H54 (cell line): Measurements from ENCODE around the gene CA6.
"Not testable (repeated sequence)": the region's sequence is repeated elsewhere in the genome, so short reads cannot be mapped to it uniquely, and the experiment has no call there.

Experiments used
- DNase-seq: peaks from one replicate; pipeline ENCODE4 v3.0.0; 2011; ENCODE audit warnings: low spot score, mixed read lengths; ENCODE audit not compliant: insufficient read length
- FAIRE-seq: peaks from 3 replicates; lab custom pipeline; 2011; peaks lifted over from hg19 to GRCh38; lab: Jason Lieb, UNC
- POLR2A ChIP-seq: IDR thresholded peaks from 2 replicates; pipeline ENCODE4 v1.6.1; 2011; ENCODE audit warnings: low read depth, mild to moderate bottlenecking, low read length

CA6 gene

DNA sequence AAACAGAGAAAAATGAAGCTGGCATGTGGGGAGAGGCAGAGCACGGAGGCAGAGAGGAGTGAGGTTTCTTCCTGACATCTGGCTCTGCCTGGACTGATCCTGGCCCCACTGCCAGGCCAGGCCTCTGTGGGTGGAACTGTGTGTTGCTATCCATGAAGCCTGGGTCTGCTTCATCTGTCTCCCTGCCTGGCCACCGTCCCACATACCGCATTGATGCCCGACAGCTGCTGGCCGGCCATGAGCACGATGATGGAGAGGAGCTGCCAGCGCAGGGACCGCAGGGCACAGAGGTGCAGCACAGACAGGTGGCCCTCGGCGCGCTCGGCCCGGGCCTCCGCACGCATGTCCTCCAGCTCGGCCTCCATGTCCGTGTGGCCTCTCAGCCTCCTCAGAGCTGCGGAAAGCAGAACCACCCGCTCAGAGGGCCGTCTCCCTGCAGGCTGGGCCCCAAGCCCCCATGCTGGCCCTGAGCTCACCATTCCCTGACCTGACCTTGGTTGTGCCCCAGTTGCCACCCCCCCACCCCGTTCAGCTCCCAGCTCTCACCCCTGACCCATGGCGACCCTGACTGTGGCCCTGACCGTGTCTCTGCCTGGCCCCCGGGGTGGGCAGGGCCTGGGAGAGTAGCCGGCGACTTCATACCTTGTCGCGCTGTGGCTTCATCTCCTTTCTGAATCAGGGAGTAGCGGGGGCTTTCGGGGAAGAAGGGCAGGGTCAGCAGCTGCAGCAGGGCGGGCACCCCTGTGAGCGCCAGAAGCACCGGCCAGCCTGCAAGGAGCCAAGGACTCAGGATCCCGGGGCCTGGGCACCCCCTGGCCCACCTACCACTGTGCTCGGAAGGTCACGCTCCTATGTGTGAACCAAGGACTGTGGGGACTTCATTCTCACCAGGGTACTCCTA lies 69.1 kb downstream of the CA6 start:
- TF ChIP-seq POLR2A: no peak
- FAIRE-seq: no peak

DNA sequence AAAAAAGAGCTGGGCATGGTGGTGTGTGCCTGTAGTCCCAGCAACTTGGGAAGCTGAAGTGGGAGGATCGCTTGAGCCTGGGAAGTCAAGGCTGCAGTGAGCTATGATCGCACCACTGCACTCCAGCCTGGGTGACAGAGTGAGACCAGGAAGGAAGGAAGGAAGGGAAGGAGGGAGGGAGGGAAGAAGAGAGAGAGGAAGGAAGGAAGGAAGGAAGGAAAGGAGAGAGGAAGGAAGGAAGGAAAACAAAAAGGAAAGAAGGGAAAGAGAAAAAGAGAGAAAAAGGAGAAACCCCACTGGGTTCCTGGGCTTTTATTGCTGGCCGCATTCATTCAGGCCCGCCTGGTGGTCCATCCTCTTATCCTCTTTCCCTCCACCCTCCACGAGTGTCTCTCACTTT lies 70.8 kb downstream of the CA6 start:
- FAIRE-seq (no peak), DNase-seq (no peak)
- no peak for TF ChIP-seq POLR2A

More for the DNA sequence above, 69.1 kb downstream of the CA6 start:
- no peak for DNase-seq

DNA sequence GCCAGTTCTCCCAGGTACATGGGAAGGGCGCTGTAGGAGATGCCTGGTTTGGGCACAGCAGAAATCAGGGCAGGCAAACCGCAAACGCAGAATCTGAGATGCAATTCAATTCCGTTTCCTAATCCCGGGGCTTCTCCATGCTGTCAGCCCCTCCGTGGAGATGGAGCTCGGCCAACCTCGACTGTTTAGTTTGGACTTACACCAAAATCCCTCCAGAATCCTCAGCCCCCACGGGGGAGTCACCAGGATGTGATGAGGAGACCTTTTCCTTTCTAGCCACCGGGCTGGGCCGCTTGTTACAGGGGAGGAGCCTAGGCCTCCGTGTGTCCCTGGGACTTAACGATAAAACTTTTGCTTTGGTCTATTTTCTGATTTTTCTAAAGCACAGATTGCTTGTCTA lies 72.7 kb downstream of the CA6 start:
- DNase-seq (no peak), FAIRE-seq (no peak)
- TF ChIP-seq POLR2A: no peak

DNA sequence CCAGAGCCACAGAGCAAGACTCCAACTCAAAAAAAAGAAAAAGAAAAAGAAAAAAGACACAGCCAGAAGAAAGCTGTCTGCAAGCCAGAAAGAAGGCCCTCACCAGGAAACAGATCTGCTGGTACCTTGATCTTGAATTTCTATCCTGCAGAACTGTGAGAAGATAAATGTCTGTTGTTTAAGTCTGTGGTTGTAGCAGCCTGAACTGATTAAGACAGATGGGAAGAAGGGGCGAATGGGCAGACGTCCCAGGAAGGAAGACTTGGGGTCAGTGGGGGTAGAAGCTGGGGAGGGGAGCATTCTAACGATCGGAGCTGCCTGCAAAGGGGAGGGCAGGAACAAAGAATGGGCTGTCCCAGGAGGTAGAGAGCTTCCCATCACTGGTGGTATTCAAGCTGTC lies 74.2 kb downstream of the CA6 start:
- no peak for TF ChIP-seq POLR2A
- DNase-seq (no peak), FAIRE-seq (no peak)

DNA sequence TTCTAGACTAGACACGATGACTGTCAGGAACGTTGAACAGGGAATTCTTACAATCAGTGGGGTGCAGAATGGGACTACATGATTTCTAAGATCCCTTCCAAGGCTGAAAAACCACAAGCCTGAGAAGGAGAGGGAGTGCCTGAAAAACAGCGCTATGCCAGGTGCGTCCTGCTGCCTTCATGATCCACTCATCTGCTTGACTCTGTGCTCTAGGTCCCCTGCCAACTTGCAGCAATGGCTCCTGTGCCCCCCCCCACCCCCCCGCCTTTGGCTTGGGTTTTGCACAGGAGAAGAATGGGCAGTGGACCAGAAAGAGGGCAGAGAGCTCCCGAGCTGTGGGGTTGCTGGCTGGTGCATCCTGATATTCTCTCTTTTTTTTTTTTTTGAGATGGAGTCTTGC lies 74.6 kb downstream of the CA6 start:
- FAIRE-seq: no peak
- DNase-seq: no peak
- TF ChIP-seq POLR2A: no peak

DNA sequence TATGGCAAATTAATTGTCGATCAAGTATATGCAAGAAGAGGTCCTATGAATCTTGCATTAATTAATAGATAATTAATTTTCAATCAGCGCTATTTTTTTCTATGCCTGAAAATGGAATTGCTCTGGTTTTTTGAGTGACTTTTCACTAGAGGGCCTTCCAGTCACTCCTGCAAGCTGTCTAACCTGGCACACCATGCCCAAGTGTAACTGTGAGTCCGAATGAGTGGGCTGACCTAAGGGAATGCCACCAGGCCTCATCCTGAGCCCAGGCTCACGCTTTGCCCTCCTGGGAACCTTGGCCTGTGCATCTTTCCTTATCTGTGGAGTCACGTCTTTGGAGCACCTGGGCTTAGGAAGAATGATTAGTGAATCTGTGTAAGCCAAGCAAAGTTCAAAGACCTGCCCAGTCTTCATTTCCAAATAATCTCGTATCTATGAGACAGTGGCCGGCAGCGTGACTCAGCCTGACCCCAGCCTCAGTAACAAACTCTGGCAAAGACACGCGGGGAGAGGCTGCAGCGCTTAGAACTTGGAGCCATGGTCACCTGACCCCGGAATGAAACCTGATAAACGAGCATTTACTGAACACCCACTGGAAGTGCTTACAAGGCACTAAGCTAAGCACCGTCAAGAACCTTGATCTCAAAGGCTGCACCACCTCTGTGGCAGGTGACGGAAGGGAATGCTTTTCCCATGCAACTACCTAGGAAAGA lies 76.5 kb downstream of the CA6 start:
- not testable (repeated sequence) for DNase-seq, FAIRE-seq

DNA sequence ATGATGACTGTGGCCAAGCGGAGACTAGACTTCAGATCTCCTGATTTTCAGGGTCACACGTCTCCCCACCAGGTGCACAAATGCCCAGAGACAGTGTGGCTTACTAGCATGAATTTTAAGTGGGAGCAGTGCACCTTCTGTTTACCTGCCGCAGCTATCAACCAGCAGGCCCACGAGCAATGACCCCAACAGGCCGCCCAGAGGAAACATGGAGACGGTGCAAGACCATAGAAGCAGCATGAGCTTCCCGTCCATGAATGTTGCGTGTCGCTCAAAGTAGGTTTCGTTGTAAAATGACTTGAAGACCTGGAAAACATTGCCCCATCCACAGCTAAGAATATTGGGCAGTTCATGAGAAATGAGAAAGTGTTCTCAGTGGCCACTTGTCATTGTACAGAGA lies 77.1 kb downstream of the CA6 start:
- no peak for TF ChIP-seq POLR2A
- DNase-seq: no peak
- no peak for FAIRE-seq
